GM21360 (cell line): Measurements from ENCODE around the gene ANKRD22.
"Not testable (repeated sequence)": the region's sequence is repeated elsewhere in the genome, so short reads cannot be mapped to it uniquely, and the experiment has no call there.

Experiments used
- ATAC-seq: cut with Tn5 transposase; IDR thresholded peaks from one replicate; pipeline ENCODE4 v1.9.1; 2021; ENCODE audit warnings: mild to moderate bottlenecking, moderate library complexity; ENCODE audit not compliant: unreplicated experiment

The ANKRD22 gene

DNA sequence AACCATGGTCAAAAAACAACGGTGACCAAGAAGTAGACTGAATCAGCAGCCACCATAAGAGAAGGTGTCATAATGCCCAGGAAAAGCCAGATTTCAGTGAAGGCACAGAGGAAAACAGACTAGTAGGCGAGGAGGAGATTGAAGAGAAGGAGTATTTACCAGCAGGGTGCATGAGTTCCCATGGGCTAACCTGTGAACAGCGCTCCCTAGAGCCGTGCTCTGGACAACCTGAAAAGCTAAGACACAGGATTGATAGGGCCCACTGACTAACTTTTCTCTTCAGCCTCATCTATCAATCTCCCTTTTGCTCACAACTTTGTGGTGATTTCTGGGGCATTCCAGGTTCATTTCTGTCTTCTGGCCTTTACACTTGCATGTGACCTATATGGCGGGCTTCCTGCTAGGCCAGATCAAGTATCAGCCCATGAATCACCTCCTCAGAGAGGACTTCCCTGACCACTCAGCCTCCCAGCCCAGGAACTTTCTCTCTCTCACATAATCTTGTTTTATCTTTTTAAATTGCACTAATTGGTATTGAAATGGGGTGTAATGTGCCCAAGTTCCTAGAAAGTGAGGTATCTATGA lies 12.8 kb downstream of the ANKRD22 start:
- ATAC-seq, result no peak

DNA sequence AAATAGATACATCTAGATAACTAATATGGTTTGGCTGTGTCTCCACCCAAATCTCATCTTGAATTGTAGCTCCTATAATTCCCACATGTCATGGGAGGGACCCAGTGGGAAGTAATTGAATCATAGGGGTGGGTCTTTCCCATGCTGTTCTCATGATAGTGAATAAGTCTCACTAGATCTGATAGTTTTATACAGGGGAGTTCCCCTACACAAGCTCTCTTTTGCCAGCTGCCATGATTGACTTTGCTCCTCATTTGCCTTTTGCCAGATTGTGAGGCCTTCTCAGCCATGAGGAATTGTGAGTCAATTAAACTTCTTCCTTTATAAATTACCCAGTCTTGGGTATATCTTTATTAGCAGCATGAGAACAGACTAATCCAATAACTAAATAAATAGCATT lies 14.0 kb downstream of the ANKRD22 start:
- ATAC-seq, result not testable (repeated sequence)

DNA sequence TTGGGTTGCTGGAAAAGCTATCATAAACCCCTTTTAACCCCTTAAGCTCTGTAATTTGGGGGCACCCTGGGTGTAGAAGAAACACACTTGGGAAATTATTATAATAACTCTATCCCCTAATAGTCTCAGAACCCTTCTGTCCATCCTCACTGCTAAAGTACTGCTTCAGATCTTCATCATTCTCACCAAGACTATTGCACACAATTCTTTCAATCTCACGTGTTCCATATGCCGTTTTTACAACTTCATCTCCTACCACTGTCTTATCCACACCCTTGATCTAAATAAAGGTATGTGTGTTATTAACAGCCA lies 15.8 kb downstream of the ANKRD22 start:
- peak; percentile 13 for ATAC-seq

DNA sequence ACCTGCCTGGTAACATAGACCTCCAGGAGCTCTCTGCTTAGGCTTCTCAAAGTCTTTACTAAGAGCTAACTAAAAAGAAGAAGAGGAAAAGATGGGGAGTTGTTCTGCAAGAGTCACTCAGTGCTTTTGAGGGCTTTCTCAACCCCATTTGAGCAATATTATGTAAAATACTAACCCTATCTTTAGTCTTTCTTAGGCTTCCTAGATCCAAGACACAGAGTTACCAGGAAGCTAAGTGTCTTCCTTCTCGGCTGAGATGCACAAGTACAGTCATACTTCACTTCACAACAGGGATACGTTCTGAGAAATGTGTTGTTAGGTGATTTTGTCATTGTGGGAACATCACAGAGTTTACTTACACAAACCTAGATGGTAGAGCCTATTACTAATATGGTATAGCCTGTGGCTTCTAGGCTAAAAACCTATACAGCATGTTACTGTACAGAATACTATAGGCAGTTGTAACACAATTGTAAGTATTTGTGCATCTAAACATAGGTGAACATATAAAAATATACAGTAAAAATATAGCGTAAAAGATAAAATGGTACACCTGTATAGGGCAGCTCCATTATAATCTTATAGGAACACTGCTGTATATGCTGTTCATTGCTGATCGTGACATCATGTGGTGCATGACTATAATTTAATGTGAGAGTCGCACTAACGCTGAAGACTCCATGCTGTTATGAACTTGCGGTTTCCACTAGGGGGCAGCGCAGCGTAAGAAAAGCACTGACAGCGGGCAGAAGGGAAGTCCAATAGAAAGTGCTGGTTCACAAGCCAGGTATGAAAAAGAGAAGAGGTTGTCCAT lies 16.3 kb downstream of the ANKRD22 start:
- ATAC-seq, result peak; percentile 81

DNA sequence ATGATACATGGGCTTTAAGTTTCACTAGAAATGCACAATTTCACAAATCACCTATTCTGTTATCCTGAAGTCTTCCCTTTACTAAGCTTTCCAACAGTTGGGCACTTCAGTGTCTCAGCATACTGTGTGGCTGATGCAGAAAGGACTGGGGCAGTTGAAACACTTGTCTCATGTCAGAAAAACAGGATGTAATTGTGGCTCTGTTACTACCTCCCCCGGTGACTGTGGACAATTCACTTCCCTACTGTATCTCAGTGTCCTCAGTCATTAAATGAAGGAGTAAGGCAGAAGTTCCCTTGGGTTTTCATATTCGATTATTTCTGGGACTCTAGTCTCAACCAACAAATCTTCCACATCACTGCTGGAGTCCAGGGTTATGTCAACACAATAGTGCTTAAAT lies 17.9 kb downstream of the ANKRD22 start:
- no peak for ATAC-seq

DNA sequence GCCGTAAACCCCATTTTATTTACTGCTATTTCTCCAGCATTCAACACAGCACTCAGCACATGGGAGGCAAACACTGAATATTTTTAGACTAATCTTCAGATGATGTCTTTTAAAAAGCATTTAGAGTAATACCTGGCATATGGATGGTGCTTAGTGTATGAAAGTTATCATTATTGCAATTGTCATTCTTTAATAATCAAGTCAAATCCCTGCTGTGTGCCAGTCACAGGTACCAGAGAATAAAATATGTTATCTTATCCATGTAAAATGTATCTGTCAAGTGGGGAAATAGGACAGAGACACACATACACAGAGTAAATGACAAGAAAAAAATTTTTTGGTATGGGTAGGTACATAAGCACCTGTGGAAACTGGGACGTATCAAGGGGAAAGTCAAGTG lies 18.5 kb downstream of the ANKRD22 start:
- ATAC-seq, result no peak

DNA sequence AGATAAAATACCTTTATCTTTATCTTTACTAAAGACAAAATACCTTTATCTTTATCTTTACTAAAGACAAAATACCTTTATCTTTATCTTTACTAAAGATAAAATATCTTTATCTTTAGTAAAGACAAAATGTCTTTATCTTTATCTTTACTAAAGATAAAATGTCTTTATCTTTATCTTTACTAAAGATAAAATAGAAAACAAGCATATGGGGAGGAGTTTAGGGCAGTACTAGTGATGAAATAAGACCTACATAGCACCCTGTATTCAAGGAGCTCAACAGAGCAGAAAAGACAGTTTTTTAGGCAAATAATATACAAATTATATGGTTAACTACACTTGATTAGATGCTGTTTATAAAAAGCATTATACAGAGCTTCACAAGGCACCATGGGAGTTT lies 19.3 kb downstream of the ANKRD22 start:
- no peak for ATAC-seq

DNA sequence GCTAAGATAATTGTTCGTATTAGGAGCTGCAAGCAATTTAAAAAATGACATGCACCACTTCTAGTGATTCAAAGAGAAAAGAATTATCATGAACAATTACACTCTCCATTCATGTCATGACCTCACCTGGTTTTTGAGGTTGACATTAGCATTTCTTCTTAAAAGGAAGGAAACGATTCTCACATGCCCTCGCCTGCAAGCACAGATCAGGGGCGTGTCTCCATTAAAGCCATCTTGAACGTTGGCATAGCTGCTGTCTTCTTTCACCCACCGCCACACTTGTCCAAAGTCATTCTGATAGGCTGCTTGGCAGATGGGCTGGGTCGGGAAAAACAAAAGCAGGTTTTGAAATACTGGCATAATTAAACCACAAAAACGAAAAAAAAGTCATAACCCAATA lies 19.9 kb downstream of the ANKRD22 start:
- no peak for ATAC-seq

DNA sequence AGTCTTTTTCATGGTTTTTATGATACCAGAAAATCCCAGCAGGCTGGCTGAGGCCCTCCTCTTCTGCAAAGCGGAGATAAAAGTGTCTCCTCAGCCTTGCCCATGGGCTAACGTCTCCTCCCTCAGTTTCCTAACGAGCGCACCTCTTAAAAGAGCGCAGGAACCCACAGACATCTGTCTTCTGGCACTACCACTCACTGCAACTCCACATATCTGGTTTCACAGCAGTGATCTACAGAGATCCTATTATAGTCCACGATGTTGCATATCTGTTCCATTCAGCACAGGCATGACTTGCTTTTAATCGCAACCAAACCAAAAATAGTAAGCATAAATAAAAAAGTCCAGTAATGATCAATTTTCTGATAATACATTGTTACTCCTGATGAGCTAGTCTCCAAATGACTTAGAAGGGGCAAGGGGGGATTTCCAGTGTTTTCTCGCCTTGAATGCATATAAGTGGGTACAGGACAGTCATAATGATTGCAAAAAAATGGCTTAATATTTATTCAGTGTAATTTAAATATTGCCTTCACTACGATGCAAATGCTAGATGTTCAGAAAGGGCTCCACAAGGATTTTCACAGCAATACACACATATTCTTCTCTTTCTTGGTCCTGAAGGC lies 20.9 kb downstream of the ANKRD22 start:
- no peak for ATAC-seq

DNA sequence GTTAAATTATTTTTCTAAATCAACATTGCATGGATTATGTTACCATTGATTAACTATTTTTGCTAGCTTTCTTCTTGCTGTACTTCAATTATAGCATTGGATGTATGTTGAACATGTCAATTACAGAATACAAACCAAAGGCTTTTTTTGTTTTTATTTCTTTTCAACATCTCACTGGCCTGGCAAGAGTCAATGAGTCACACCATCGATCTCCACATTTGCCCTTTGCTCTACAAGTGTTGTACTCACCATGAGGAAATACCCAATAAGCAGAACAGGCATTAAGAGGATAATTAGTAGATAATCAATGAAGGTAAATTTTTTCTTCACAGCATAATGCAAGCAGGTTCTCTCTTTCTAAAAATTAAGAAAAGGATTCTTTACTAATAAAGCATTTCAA lies 23.3 kb downstream of the ANKRD22 start:
- no peak for ATAC-seq

DNA sequence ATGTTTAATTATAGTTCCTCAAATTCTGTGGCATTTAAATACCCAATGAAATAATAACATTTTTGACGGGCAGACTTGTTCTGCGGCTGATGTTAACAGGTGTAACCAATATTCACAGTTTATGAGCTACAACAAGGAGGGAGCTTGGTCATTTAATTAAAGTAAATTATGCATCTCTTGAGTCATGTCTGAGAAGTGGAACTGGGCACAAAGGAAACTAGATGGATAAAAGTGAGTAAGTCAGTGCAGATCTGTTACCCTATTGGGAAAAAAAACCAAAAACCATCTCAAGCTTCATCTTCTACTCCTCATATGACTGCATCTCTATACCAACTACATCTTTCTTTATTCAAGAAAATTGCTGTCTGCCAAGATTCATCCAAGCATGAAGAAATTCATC lies 24.0 kb downstream of the ANKRD22 start:
- no peak for ATAC-seq

DNA sequence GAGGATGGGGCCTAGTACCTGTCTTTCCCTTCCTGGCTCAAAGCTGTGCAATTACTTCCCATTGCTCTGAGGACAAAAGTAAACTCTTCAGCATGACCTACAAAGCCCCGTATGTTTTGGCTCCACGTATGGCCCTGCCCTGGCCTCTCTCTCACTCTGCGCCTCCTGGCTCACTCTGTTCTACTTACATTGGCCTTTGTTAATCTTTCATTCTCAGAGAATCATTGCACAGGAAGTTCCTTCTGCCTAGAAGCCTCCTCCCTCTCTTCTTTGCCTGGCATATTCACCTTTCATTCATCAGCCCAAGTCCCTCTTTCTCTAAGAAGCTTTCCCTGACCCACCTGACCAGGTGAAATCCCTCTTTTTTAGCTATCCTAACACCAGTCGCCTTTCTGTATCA lies 25.3 kb downstream of the ANKRD22 start:
- ATAC-seq, result no peak

DNA sequence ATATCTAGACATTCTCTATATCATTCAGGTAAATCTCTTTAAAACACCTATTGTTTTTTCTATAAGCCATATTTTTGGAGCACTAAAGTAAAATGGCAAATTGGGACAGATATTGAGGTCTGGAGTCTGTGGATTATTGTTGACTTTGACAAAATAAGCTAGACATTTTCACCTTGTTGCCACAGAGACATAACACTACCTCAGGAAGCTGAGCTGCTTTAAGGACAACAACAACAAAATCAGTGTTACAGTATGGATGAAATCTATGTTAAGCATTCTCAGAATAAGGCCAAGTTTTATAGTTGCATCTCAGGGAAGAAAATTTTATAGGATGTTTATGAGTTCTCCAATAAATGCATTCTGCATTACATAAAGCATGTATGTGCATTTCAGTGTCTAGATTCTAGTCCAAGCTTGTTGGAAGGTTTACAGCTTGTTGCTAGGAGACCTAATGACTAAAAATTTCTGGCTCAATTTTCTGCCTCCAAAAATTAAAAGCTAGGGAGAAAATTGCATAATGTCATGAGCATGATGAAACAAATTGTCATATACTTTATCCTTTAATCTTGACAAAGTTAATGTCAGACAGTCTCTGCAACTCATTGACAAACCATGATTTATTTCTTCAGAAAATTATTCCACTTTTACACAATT lies 30.8 kb downstream of the ANKRD22 start:
- ATAC-seq, result no peak

DNA sequence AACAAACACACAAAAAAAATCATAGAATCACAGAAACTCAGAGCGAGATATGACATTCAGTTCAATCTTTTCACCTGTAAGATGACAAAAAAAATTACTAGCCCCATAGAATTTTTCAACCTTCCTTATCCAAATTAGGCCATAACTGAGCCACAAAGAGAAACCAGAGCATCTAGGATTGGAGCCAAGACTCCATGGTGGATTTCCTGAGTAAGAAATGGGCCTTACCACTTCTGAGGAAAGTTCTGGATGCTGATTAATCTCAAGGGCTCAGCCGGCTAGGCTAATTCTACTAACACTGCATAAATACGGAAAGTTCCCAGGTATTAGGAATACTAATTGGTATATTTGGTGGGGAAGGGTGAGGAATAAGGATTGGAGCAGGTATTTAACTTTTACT lies 32.4 kb downstream of the ANKRD22 start:
- ATAC-seq, result no peak

DNA sequence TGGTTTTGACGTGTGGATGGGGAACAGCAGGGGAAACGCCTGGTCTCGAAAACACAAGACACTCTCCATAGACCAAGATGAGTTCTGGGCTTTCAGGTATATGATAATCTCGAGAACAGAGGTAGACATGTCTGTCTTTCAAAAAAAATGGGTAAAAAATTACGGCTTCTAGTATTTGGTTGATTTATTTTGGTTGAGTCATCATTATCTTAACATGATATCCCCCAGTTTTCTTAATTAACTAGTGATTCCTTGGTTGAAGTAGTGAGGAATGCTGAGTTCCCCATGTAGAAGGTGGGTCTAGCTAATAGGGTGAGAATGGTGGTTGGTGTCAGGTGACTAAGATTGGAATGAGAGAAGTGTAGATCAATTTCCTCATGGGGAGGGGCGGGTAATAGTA lies 38.4 kb downstream of the ANKRD22 start:
- ATAC-seq, result no peak

DNA sequence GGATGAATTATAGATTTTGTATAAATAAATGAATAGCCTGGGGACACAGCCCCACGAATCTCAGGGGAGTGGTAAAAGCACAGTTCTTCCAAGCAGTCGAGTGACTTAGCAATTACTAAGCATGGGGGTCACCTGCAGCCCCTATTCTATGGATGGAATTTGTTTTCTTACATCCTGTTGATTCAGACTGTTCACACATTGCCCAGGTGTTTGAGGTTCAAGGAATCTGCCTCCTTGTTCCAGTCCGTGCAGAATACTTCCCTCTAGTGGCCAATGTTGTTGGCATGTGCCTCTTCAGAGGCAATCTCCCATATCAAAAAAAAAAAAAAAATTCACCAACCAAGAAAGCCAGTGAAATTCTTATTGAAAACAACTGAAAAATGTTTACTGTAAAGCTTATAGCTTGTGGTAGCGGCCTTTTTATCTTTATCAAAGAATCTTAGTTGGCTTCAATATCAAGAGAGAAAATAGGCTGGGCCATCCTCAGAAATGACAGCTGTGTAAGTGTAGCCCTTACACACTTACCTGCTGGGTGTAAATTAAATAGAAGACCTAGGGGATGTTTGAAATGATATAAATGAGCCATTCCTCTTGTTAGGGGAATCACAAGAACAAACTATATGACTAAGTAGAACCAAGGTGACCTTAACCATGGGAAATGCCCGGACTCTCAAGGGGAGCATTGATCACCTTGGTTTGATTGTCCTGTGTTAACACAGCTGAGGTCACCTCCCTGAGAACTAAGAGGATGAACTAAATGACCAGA lies 41.3 kb downstream of the ANKRD22 start:
- no peak for ATAC-seq

DNA sequence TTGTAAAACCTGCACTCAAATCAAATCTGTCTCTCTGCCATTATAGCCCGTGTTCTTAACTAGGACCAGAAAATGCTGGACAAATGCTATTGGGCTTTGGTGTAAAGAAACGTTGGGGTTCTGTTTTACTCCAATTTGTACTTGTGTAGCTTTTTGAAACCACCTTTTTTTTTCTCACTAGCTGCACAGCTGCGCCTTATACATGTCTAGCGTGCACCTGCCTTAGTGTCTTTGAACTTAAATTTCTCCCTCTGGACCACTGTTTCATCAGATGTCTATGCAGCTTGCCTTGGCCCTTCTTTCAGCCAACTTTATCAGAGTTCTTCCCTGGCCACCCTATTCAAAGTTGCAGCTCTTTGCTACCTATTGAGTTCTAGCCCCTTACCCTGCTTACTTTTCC lies 42.0 kb downstream of the ANKRD22 start:
- no peak for ATAC-seq

DNA sequence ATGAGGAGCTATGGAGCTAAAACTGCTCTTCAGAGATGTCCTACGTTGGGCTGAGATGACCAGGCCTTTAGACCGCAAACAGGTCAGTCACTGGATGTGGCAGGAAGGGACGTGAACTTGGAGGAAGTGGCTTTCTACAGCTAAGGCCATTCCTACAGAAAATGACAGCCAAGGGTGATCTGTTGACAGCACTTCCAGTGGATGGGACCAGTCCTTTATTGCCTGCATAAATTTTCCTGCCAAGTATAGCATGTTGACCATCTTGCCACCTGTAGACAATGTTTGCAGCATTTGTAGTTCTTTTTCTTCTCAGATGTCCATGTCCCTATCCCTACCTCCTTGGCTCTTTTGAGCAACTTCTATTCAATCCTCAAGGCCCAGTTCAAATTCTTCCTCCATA lies 45.7 kb downstream of the ANKRD22 start:
- ATAC-seq, result no peak

DNA sequence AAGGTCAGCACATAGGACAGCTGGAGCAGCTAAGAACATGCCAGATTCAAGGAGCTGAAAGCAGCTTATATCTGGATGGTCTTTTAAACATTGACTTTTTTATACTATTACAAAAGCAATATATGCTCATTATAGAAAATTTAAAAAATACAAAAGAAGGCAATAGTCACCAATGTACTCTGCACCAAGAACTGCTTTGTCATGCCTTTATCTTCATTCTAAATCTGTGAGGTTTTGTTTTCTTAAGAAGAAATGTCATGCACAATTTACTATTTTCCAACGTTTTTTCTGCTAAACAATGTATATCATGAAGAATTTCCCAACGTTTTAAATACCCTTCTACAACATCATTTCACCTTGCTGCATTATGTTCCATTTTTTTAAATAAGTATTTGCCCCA lies 46.3 kb downstream of the ANKRD22 start:
- no peak for ATAC-seq

DNA sequence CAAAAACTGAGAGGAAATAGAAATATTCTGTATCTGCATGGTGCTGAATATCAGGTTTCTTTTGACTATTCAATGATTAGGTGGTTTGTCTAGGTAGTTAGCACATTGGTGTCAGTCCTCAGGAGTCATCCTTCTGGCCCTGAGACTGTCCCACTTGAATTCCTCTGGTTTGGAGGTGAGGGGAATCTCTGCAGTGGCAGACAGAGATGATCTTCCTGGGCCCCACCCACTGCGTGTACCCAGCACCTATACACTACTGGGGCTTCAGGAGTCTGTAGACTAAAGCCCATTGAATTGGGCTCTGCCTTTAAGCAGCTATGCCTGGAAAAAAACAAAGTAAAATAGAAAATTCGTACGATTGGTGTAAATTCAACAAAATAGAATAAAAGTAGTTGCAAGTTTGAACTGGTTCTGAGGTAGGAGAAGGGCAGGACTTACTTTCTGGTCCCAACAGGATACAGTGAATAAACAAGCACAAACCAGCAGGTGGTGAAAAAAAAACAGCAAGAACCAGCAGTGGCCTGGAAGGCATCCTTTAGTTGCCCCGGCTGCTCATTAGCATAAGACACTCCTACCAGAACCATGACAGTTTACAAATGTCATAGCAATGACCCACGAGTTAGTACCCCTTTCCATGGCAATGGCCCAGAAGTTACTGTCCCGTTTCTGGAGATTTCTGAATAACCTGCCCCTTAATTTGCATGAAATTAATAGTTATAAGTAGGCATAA lies 47.4 kb downstream of the ANKRD22 start:
- ATAC-seq, result no peak

DNA sequence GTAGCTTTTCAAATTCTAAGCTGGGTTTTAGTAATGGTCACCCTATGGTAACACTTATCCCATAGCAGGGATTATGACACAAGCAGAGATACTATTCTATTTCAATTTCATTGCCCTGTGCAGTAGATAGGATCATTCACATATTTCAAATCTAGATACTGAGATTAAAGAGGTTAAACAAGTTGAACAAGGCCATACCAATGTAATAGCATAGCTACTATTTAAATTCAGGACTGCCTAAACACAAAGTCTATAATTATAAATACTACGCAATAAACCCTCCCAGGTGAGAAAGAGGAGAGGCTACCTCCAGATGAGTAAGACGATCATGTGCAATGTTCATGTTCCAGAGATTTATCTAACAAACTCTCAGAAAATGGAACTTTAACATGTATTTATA lies 48.0 kb downstream of the ANKRD22 start:
- no peak for ATAC-seq
